ENCODE measurements around the gene MUC21.
"Not testable (repeated sequence)": the region's sequence is repeated elsewhere in the genome, so short reads cannot be mapped to it uniquely, and the experiment has no call there.

Gene MUC21

DNA sequence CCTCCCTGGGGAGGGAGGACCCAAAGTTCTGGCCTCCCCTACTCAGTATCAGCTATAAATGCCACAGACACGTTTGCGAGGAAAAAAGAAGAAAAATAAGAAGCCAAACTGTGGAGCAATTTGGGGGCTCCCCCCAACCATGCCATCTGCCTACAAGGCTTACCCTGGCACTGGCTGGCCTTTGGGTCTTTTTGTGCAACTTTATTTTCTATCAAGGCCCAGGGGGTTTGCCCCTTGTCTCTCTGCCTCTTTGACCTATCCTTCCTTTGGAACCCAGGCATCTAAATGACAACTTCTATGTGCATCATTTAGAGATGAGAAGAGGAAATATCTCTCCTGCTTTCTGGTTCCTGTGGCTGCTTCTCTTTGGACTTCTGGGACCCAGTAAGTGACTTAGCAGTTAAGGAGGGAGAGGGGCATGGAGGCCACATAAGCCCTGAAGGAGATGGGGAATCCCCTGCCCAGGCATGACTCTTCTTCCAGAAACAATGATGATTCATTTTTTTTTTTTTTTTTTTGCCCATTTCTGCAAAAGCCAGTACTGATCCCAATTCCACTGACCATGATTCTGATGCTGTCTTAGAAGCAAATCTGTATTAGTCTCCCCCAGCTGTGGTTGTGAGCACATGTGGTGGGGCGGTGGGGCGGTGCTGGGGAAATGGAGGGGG lies 27.0 kb downstream of the MUC21 start, which contains the start of gene MUC22:
MUC22 (plus strand) TSS at position 82 of the 668 bp plus-strand sequence; CDS start at position 315, 233 bp downstream.
- DNase-seq = no peak

DNA sequence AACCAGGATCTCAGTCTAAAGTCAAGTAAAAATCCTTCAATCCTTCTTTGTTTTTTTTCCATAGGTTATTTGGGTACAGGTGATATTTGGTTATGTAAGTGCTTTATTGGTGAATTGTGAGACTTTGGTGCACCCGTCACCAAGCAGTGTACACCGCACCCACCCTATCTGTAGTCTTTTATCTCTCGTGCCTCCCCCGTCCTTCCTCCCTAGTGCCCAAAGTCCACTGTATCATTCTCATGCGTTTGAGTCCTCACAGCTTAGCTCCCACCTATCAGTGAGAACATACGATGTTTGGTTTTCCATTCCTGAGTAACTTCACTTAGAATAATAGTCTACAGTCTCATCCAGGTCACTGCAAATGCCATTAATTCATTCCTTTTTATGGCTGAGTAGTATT lies 27.6 kb downstream of the MUC21 start:
- no peak for DNase-seq

DNA sequence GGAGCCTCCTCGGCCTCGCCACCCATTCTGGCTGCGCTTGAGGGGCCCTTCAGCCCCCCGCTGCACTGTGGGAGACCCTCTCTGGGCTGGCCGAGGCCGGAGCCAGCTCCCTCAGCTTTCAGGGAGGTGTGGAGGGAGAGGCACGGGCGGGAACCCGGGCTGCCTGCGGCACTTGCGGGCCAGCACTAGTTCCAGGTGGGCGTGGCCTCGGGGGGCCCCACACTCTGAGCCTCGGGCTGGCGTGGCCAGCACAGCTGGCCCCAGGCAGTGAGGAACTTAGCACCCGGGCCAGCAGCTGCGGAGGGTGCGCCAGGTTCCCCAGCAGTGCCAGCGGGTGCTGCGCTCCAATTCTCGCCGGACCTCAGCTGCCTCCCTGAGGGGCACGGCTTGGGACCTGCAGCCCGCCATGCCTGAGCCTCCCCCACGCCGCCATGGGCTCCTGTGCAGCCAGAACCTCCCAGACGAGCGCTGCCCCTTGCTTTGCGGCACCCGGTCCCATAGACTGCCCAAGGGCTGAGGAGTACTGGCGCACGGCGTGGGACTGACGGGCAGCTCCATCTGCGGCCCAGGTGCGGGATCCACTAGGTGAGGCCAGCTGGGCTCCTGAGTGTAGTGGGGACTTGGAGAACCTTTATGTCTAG lies 33.3 kb downstream of the MUC21 start:
- no peak for DNase-seq

DNA sequence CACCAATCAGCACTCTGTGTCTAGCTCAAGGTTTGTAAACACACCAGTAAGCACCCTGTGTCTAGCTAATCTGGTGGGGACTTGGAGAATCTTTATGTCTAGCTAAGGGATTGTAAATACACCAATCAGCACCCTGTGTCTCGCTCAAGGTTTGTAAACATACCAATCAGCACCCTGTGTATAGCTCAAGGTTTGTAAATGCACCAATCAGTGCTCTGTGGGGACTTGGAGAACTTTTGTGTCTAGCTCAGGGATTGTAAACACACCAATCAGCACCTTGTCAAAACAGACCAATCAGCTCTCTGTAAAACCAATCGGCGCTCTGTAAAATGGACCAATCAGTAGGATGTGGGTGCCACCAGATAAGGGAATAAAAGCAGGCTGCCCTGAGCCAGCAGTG lies 33.9 kb downstream of the MUC21 start:
- not testable (repeated sequence) for DNase-seq

DNA sequence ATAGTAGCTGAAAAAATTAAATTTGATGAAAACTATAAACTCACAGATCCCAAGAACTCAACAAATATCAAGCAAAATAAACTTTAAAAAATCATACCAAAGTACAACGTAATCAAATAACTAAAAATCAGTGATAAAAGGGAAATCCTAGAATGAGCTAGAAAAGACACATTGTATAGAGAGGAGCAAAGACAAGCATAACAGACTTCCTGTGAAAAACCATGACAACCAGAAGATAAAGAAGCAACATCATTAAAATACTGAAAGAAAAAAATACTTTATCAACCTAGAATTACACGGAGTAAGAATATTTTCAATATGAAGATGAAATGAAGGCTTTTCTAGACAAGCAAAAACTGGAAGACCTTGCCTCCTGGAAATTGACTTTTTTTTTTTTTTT lies 36.5 kb downstream of the MUC21 start:
- DNase-seq = no peak

DNA sequence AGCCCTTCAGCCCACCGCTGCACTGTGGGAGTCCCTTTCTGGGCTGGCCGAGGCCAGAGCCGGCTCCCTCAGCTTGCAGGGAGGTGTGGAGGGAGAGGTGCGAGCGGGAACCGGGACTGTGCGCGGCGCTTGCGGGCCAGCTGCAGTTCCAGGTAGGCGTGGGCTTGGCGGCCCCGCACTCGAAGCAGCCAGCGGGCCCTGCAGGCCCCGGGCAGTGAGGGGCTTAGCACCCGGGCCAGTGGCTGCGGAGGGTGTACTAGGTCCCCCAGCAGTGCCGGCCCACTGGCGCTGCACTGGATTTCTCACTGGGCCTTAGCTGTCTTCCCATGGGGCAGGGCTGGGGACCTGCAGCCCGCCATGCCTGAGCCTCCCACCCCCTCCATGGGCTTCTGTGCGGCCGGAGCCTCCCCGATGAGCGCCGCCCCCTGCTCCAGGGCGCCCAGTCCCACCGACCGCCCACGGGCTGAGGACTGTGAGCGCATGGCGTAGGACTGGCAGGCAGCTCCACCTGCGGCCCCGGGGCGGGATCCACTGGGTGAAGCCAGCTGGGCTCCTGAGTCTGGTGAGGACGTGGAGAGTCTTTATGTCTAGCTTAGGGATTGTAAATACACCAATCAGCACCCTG lies 37.2 kb downstream of the MUC21 start:
- DNase-seq = not testable (repeated sequence)

DNA sequence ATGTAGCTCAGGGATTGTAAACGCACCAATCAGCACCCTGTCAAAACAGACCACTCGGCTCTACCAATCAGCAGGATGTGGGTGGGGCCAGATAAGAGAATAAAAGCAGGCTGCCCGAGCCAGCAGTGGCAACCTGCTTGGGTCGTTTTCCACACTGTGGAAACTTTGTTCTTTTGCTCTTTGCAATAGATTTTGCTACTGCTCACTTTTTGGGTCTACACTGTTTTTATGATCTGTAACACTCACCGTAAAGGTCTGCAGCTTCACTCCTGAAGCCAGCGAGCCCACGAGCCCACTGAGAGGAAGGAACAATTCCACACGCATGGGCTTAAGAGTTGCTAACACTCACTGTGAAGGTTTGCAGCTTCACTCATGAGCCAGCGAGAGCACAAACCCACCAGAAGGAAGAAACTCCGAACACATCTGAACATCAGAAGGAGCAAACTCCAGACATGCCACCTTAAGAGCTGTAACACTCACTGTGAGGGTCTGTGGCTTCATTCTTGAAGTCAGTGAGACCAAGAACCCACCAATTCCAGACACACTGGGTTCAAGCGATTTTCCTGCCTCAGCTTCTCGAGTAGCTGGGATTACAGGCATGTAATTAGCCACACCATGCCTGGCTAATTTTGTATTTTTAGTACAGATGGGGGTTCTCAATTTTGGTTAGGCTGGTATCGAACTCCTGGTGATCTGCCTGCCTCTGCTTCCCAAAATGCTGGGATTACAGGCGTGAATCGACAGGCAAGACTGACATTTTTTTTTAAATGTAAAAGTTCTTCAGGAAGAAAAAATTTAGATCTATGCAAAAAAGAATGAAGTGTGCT lies 38.4 kb downstream of the MUC21 start:
- DNase-seq = not testable (repeated sequence)

DNA sequence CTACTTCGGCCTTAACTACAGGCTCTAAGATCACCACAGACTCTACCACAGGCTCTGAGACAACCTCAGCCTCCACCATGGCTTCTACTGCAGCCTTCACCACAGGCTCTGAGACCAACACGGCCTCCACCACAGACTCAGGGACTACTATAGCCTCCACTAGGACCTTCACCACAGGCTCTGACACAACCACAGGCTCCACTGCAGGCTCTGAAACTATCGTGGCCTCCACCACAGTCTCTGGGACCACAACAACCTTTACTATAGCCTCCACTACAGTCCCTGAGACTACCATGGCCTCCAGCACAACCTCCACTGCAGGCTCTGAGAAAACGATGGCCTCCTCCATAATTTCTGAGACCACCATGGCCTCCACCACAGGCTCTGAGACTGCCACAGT lies 42.1 kb downstream of the MUC21 start:
- no peak for DNase-seq

DNA sequence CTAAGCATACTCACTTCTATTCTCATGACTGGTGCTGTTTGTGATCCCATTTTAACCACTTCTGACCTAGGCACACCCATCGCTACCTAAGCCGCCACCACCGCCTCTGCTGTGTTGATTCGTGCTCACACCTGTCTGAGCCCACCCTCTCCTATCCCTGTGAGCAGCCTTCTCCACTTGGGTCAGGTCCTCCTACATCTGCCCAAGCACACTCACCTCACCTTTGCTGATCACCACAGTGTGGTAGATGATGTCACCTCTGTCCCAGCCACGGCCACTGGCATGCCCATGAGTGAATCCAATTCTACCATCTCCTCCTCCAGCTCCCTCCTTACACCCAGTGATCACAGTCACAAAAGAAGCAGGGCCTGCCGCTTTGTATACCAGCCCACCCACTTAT lies 47.6 kb downstream of the MUC21 start:
- no peak for DNase-seq

DNA sequence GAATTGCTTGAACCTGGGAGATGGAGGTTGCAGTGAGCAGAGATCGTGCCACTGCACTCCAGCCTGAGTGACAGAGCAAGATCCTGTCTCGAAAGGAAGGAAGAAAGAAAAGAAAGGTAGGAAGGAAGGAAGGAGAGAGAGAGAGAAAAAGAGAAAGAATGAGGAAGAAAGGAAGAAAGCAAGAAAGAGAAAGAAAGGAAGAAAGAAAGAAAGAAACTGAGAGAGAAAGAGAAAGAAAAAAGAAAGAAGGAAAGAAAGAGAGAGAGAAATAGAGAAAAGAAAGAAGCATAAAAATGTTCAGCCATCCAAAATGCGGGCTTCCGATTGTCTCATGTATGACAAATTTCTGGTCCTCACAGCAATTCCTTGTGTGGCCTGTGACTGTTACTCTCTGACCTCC lies 49.6 kb downstream of the MUC21 start:
- DNase-seq = no peak

DNA sequence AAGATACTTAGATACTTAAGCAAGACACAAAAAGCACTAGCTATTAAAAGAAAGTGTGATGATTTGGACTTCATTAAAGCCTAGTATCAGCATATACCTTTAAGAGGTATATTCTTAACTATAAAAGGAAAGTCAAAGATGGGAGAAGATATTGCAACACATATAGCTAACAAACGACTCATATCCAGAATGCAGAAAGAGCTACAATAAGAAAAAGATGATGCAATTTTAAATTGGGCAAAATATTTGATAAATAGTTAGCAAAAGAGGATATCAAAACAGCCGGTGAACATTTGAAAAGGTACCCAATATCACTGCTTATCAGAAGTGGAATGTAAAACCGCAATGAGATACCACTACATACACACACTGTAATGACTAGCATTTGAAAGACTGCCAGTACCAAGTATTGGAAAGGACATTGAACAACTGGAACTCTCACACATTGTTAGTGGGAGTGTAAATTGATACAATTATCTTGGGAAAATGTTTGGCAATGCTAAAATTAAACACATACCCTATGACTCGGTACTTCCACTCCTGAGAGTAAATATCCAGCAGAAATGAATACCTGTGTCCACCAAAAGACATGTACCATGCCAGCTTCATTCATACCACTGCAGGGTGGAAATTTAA lies 52.5 kb downstream of the MUC21 start:
- DNase-seq = no peak

DNA sequence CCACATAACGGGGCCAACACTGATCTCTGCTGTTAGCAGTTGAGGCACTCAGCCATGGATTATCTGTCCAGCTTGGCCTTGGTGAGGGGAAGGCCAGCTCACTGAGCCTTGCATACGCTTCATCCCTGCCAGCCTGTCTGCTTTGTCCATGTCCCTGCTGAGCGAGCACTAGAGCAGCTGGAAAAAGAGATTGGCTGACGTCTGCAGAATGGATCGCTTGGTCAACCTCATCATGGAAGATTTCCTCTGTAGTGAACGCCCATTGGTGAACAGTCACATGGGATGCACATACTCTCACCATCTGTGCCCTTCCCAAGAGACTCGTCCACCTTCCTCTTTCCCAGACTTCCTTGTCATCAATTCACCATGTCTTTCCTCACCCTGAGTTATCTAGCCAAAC lies 53.7 kb downstream of the MUC21 start:
- no peak for DNase-seq

DNA sequence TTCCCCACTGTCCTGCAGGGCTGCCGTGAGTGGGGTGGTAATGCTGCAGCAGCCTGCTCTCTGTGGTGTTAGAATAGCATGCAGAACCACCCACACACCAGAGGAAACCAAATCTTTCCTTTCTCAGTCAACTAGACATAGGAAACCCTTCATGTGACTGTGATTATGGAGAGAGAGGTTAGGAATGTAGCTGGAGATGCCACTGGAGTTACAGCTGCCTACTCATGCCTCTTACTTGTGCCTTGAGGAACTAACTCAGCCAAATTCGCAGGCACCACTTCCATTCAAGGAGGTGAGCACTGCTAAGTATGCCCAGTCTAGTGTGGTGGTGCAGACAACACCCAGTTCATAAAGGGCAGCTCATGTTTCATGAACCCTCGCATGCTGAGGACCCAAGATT lies 54.2 kb downstream of the MUC21 start:
- DNase-seq = no peak

DNA sequence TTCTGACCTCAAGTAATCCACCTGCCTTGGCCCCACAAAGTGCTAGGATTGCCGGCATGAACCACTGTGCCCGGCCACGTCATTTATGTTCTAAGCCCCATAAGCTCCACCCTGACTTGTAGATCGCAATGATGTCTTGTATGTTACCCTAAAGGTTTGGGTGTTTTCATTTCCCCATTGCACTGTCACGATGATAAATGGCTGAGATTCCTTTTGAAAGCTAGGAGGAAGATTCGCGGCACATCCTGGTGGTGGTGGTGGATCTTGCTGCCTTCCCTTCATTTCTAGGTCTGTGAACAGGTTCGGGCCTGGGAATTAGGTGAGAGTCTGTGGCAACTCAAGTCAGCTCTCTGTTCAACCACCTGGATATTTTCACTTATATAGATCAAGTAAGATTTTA lies 55.0 kb downstream of the MUC21 start:
- no peak for DNase-seq
